Erythroblast (primary cell): ENCODE measurements around the gene TK2.

Experiments
- DNase-seq, 2 experiments: peaks; one replicate each; lab custom pipeline; 2025; lab: John Stamatoyannopoulos, UW
- GATA1 ChIP-seq: IDR thresholded peaks from 2 replicates; pipeline ENCODE4 v1.6.1; 2011; ENCODE audit warnings: low read depth, mild to moderate bottlenecking, control low read depth, low read length, moderate library complexity
- POLR2A ChIP-seq: IDR thresholded peaks from 2 replicates; pipeline ENCODE4 v1.6.1; 2011; ENCODE audit warnings: mild to moderate bottlenecking, low read length

Gene TK2

GRCh38 chr16:66488505-66488904, 61.4 kb downstream of the TK2 start:
- DNase-seq = no peak
- TF ChIP-seq POLR2A (no peak), GATA1 (no peak)

- no peak for TF ChIP-seq GATA1
- TF ChIP-seq POLR2A = no peak
These were observed 62.2 kb downstream of the TK2 start for GRCh38 chr16:66487580-66488275.

GRCh38 chr16:66486773-66487579, 62.9 kb downstream of the TK2 start:
- no peak for DNase-seq
- TF ChIP-seq GATA1 (no peak), POLR2A (no peak)

More at GRCh38 chr16:66487580-66488275, 62.2 kb downstream of the TK2 start:
- no peak for DNase-seq

- TF ChIP-seq GATA1 = no peak
- DNase-seq = no peak
These were observed 63.6 kb downstream of the TK2 start for GRCh38 chr16:66486199-66486772.

GRCh38 chr16:66485376-66485775, 64.5 kb downstream of the TK2 start:
- no peak for DNase-seq
- TF ChIP-seq GATA1 = no peak
- TF ChIP-seq POLR2A = no peak

GRCh38 chr16:66484453-66485213, 65.3 kb downstream of the TK2 start:
- no peak for TF ChIP-seq POLR2A
- TF ChIP-seq GATA1 = no peak
- no peak for DNase-seq

GRCh38 chr16:66483689-66484452, 66.1 kb downstream of the TK2 start:
- TF ChIP-seq GATA1 (no peak), POLR2A (no peak)
- peak; percentile 63 to 77 for DNase-seq

GRCh38 chr16:66481943-66482390, 68.0 kb downstream of the TK2 start:
- no peak for DNase-seq
- no peak for TF ChIP-seq POLR2A

GRCh38 chr16:66481081-66481942, 68.6 kb downstream of the TK2 start:
- no peak for DNase-seq
- TF ChIP-seq POLR2A (no peak), GATA1 (no peak)

- no peak for DNase-seq
- no peak for TF ChIP-seq POLR2A
- no peak for TF ChIP-seq GATA1
These were observed 69.4 kb downstream of the TK2 start for GRCh38 chr16:66480265-66481080.

- no peak for DNase-seq
- TF ChIP-seq POLR2A (no peak), GATA1 (no peak)
These were observed 70.2 kb downstream of the TK2 start for GRCh38 chr16:66479661-66480264.
